K562 (cell line): Measurements from ENCODE around the gene SHANK1. TPM values are rescaled to one million over a fixed set of nuclear protein-coding genes. Genes with fewer than 3 reads are reported as not detected.

Source experiments
- FOXA3 ChIP-seq, 2 experiments: fragments of 450-650 bp in 1 of 2; sonication (generic) in 1 of 2; formaldehyde crosslinking; IDR thresholded peaks in 1 of 2; conservative IDR thresholded peaks in 1 of 2; 2 replicates each; pipeline versions ENCODE4 v1.4.0 to v1.8.0; 2020 to 2022; ENCODE audit warnings: mild to moderate bottlenecking in 2 of 2, missing genetic modification reagents in 1 of 2
- ZNF778 ChIP-seq: fragments of 450-650 bp; formaldehyde crosslinking; IDR thresholded peaks from 2 replicates; pipeline ENCODE4 v1.4.0; 2020; ENCODE audit warnings: mild to moderate bottlenecking, moderate library complexity
- polyA plus RNA-seq, 8 experiments: library from polyadenylated mRNA; depleted of rRNA in 4 of 8; stranded (reverse) in 5 of 8; unstranded in 3 of 8; fragments of >200 nt; fragmentation: Nextera tagmentation in 2 of 8; fragmentation: Illumina TruSeq in 1 of 8; extraction: Ambion mirVana in 2 of 8; extraction: Trizol in 1 of 8; gene quantifications; 2 replicates each; pipeline versions ENCODE4 v1.2.1 to v1.2.3, GENCODE V29; 2011 to 2014; ENCODE audit warnings: inconsistent platforms in 1 of 8, missing spikeins in 1 of 8
- total RNA-seq, 7 experiments: library from RNA; depleted of rRNA in 6 of 7; stranded (reverse); fragments of >200 nt in 6 of 7; fragmentation: Illumina TruSeq in 2 of 7; extraction: Trizol in 2 of 7; gene quantifications; 2 replicates each; pipeline versions ENCODE4 v1.2.1 to v1.2.3, GENCODE V29; 2011 to 2021; ENCODE audit warnings: low replicate concordance in 1 of 7
- TF ChIP-seq, protein P1 (sequence below): sonication (generic); formaldehyde crosslinking; IDR thresholded peaks from 2 replicates; pipeline ENCODE4 v1.8.0; 2022; ENCODE audit warnings: mild to moderate bottlenecking, missing genetic modification reagents

The SHANK1 gene
- total and polyA plus RNA-seq, 9 of the 15 experiments (the other 6 are each of a cell fraction or from before 2014, with no cell fraction given) = 0.33 to 1.3 (median 0.55) TPM; not detected in 2

DNA sequence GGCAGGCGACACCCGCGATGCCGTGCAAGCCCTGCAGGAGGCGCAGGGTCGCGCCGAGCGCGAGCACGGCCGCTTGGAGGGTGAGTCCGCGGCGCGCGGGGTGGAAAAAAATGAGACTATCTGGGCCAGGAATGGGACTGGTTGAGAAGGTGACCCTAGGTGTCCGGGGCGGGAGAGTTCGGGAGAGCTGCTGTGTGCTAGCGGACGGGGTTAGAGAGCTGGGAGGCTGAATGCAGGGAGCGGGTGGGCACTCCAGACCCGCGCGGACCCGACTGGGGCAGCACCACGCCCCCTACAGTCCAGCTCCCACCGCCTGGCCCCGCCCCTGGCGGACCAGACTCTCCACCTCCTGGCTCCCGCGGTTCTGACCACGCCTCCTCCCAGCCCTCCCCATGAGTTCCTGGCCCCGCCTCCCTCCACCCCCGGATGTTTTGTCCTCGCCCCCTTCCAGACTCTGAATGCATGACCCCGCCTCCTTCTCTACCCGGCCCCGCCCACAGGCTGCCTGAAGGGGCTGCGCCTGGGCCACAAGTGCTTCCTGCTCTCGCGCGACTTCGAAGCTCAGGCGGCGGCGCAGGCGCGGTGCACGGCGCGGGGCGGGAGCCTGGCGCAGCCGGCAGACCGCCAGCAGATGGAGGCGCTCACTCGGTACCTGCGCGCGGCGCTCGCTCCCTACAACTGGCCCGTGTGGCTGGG lies 5.1 kb upstream of the SHANK1 start (continued):
- TF ChIP-seq ZNF778 (CRISPR knock-in tag) = no peak
- TF ChIP-seq, protein P1, sequence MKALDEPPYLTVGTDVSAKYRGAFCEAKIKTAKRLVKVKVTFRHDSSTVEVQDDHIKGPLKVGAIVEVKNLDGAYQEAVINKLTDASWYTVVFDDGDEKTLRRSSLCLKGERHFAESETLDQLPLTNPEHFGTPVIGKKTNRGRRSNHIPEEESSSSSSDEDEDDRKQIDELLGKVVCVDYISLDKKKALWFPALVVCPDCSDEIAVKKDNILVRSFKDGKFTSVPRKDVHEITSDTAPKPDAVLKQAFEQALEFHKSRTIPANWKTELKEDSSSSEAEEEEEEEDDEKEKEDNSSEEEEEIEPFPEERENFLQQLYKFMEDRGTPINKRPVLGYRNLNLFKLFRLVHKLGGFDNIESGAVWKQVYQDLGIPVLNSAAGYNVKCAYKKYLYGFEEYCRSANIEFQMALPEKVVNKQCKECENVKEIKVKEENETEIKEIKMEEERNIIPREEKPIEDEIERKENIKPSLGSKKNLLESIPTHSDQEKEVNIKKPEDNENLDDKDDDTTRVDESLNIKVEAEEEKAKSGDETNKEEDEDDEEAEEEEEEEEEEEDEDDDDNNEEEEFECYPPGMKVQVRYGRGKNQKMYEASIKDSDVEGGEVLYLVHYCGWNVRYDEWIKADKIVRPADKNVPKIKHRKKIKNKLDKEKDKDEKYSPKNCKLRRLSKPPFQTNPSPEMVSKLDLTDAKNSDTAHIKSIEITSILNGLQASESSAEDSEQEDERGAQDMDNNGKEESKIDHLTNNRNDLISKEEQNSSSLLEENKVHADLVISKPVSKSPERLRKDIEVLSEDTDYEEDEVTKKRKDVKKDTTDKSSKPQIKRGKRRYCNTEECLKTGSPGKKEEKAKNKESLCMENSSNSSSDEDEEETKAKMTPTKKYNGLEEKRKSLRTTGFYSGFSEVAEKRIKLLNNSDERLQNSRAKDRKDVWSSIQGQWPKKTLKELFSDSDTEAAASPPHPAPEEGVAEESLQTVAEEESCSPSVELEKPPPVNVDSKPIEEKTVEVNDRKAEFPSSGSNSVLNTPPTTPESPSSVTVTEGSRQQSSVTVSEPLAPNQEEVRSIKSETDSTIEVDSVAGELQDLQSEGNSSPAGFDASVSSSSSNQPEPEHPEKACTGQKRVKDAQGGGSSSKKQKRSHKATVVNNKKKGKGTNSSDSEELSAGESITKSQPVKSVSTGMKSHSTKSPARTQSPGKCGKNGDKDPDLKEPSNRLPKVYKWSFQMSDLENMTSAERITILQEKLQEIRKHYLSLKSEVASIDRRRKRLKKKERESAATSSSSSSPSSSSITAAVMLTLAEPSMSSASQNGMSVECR (CRISPR knock-in tag) = no peak; the same call in 1 of the 2 replicates
- TF ChIP-seq FOXA3 (CRISPR knock-in tag; conservative IDR thresholded peaks at IDR 0.05 in 1 of 2, IDR thresholded peaks at IDR 0.05 in 1 of 2) = no peak
